NK-92 (cell line): ENCODE results near the gene ZCCHC4.
"Not testable (repeated sequence)": the region's sequence is repeated elsewhere in the genome, so short reads cannot be mapped to it uniquely, and the experiment has no call there.

ENCODE experiments used
- DNase-seq: peaks from one replicate; lab custom pipeline; 2025; ENCODE audit not compliant: unreplicated experiment; lab: John Stamatoyannopoulos, UW

The ZCCHC4 gene

DNA sequence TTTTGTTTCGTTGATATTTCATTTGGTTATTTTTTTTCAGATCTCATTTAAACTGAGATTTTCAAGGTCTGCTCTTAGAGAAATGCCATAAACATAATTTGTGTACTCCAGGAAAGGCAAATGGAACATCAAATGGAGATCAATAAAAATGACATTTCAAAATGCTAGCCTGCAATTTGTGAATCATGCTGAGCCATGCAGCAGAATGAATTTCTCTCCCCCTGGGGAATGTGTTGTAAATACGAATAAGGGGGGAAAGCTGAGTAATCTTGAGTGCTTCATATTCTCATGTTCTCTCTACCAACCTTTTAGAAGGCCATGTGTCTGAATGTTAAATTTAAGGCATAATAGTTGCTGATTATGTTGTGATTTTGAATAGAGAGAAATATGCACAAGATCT, 7.8 kb downstream of the ZCCHC4 start:
- DNase-seq = no peak

DNA sequence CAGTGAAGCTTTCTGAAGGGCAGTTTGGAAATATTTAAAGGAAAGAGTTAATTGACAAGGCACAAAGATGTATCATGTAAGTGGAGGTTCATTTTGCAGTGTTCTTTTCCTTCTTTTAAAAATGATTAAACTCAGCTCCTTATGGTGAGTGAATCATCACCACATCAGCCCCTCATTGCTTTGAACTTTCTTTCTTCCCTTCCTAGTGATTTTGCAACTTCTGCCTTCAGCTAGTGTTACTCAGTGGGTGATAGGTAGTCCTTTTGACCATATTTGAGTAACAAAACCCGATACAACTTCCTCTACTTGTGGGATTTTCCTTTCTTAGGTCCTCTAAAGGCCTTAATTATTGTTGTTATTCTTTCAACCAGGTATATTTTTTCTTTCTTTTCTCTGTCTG, 8.2 kb downstream of the ZCCHC4 start:
- no peak for DNase-seq

DNA sequence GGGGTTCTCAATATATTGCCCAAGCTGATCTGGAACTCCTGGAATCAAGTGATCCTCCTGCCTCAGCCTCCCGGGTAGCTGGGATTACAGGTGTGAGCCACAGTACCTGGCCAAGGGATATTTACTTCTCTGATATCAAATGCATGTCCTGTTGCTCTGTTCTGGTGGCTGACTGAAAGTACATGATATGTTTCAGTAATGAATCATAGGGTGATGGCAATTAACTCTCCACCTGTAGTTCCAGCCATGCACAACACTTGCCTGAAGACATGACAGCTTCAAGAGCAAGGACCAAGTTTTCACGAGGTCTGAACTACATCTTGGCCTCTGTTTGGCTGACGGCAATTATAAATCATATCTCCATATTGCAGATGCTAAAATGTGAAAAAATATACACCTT, 9.1 kb downstream of the ZCCHC4 start:
- no peak for DNase-seq

DNA sequence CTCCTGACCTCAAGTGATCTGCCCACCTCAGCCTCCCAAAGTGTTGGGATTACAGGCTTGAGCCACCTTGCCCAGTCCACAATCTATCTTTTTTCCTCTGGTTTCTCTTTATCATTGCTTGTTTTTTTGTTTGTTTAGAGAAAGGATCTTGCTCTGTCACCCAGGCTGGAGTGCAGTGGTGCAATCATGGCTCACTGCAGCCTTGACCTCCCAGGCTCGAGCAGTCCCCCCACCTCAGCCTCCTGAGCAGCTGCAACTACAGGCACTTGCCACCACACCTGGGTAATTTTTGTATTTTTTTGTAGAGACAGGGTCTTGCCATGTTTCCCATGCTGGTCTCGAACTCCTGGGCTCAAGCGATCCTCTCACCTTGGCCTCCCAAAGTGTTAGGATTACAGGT, 15.9 kb downstream of the ZCCHC4 start:
- DNase-seq = not testable (repeated sequence)

DNA sequence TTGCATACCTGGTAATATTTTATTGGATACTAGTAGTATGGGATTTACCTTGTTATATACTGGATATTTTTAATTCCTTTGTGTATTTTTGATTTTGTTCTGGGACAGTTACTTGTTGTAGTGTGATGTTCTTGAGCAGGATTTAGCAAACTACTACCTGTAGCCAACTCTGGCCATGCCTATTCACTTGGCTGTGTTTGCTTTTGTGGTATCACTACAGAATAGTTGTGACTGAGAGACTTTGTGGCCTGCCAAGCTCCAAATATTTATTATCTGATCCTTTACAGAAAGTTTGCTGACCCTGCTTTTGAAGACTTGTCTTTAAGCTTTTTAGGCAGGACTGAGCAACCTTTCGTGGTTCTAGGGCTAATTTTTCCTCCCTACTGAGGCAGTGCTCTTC, 17.8 kb downstream of the ZCCHC4 start:
- no peak for DNase-seq

DNA sequence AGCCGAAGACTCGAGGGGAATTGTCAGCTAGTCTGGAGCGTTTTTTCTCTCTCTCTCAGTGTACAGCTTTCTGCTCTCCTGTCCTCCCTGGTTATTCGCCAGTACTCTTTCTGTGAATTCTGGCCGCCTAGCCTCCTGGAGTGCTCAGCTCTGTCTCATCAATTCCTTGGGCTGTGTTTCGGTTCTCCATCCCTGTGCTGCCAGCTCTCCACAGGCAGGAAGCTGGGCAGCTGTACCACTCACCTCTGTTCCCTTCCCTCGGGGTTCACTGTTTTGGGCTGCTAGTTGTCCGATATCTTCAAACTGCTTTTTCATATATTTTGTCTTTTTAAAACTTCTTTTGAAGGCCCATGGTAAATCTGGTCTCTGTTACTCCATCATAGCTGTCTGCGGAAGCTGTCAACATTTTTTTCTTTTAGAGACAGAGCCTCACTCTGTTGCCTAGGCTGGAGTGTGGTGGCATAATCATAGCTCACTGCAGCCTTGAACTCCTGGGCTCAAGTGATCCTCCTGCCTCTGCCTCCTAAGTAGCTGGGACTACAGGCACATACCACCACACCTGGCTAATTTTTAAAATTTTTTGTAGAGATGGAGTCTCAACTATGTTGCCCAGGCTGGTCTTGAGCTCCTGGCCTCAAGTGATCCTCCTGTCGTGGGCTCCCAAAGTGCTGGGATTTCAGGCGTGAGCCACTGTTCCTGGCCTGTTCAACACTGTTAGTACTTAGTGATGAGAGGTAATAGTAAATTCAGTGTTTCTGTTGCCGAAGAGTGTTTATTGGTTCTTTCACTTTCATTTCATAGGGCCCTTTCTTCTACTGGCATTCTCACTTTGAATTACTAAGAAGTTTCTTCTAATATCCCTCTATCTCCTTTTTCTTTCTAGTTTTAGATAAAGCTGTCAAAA, 18.6 kb downstream of the ZCCHC4 start:
- no peak for DNase-seq

DNA sequence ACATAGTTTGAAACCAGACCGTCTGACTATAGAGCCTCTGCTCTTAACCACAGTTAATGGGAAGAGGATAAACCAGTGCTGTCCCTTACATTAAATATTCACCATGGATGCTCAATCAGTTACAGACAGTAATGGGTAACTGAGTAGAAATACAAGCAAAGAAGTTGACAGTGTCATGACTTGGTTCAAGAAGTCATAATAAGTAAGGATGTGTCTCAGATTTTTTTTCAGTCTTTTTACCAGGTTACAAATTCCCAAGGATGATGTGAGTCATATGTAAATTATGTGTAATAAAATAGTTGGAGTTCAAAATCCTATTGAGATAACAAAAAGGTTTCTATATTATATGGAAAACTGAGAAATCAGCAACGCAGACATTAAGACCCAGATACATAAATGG, 31.1 kb downstream of the ZCCHC4 start:
- no peak for DNase-seq

DNA sequence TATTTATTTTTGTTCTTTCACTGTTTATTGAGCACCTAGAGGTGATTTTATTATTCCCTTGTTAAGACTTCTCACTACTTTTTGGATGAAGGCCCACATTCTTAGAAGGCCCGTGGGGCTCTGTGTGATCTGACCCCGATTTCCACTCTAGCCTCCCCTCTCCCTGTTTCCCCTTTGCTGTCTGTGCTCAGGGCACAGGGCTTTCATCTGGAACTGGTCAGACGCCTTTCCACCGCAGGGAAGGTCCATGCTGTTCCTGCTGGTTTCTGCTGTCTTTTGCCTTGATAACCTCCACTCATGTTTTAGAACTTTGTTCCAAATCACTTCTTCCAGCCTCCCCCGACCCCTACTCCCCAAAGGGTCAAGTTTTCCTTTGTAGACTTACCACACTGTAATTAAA, 33.2 kb downstream of the ZCCHC4 start:
- no peak for DNase-seq

DNA sequence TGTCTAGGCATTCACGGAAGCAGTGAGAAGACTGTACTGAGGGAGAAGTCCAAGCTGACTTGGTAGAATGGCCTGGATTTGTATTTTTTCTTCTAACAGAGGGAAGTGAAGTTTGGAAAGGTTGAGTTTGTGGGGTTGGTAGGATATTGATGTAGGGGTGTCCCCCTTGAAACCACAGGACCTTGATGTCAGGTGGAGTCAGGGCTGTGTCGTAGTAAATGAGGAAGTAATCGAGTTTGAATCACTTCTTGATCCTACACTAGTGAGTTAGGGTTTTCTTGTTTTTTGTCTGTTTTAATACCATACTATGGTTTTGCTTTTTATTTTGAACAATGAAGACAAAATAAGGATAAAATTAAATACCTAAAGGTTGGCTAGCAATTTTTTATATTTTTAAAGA, 34.3 kb downstream of the ZCCHC4 start:
- no peak for DNase-seq

DNA sequence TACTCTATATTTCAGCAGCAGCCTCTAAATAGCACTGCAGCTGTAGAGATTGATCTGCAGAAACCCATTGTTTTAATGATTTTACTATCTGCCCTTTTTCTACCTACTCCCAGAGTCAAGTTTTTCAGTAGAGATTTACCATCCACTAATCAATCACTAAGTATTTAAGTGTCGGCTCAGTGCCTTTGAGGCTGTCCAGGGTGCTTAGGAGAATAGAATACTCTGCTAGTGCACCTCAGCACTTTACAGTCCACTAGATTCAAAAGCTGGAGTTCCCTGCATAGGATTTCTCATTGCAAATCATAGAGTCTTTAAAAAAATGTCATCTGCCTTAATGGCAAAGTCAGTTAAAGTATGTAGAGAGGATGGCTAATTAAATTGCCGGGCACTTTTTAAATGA, 34.9 kb downstream of the ZCCHC4 start:
- no peak for DNase-seq

DNA sequence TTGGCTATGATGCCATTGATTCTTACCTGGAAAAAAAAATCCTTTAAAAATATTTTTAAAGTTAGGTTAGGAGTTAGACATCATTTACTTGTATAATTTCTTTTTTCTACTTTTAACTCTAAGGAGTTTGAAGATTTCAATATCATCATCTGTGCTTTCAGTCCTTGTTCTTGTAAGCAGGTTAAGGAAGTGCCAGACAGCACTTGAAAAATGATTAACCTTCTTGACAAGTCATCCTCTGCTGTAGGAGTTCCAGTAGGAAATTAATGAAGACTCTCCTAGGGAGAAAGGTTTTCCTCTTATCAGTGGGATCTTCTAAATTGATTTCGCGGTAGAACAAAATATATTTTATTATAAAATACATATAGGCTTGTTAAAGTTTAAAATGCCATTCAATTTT, 35.4 kb downstream of the ZCCHC4 start:
- no peak for DNase-seq

DNA sequence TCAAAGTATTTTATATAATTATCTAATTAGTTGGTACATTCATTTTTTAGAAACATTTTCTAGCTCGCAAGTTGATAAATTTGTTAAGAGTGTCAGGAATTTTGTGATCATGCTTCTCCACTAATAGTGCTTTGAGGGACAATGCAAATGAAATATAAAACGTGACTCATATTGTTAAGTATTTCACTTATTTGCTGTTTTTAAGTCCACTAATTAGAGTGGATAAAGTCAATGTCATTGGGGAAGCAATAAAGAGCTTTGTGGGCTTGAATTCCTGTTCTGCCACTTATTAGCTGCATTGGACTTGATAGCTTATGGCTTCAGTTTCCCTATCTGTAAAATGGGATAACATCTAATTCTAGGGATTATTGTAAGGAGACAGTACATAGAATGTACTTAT, 38.0 kb downstream of the ZCCHC4 start:
- no peak for DNase-seq

DNA sequence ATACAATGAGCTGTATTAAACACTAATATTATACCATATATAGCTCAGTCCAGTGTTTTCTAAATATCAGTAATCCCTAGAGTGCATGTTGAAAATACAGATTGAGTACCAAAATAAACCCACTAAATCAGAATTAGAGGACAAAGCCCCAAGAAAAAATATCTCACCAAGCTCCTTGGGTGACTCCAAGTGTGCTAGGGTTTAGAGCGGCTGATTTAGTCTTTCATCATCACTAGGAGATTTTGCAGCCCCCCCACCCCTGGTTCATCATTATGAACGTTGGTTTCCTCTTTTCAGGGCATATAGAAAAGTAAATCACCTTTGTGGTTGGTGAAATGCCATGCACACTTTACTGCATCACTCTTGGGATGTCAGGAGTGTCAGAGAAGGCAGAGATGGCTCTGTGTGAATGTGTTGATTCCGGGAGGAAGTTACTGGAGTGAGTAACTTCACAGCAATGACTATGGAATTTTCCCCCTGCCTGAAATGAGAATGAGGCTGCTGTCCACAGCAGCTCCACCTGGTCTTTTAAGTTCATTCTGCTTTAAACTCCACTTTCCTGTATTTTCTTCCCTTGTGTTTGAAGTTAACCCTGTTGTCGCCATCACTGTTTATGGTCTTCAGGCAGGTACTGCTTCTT, 39.3 kb downstream of the ZCCHC4 start:
- no peak for DNase-seq

DNA sequence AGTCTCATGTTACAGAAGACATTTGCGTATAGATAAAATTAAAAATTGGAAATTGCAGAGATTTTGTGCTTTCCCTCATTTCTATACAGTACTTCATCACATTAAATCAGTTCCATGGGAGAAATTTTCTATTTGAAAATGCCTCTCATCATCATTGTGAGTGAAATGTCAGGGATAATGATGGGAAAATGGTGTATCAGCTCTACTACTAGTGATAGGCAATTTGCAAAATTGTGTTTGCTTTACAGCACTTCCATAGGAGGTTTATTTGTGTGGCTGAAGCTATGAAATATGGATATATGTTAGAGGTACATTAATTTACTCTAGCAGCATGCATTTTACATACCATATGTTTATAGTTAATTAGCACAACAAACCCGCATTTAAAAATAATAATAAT, 43.5 kb downstream of the ZCCHC4 start:
- no peak for DNase-seq

DNA sequence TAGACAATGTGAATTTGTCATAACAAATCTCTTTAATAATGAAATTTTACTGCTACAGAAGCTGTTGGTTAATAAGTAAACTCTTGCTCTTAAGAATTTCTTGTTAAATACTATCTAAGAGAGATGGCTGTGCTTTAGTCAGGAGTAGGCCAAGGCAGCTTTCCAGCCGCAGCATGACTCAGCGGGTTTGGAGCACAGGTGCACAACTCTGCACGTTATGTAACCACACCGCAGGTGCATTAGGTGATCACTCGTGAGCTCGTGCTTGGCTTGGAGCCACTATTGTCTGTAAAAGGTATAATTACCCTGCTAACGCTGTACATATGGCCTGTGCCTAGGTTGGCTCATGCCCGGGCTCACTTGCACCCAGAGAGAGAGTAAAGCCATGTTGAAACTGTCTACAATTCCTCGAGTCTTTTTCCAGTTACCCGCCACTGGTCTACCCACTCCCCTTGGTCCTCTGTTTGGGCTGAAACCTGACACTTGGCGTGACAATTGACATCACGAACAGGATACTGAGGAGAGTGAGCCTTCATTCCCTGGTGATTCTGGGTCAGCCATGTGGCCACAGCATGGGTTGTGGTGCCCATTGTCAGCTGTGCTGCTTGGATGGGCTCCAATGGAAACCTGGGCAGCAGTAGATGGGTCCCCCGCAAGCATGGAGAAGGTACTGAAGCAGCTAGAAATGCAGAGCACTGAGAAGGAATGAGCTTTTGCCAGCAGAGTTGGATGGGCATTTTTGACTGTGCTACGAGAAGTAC, 46.1 kb downstream of the ZCCHC4 start:
- no peak for DNase-seq

DNA sequence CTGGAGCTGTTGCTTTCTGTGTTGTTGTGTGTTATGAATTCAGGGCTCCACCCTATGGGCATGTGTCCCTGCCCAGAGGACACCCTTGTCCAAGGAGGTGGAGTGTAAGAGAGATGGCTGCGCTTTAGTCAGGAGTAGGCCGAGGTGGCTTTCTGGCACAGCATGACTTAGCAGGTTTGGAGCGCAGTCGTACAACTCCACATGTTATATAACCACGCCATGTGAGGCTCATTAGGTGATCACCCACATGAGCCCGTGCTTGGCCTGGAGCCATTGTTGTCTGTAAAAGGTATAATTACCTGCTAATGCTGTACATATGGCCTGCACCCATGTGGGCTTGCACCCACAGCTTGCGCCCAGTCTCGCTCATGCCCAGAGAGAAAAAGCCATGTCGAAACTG, 48.7 kb downstream of the ZCCHC4 start:
- no peak for DNase-seq

DNA sequence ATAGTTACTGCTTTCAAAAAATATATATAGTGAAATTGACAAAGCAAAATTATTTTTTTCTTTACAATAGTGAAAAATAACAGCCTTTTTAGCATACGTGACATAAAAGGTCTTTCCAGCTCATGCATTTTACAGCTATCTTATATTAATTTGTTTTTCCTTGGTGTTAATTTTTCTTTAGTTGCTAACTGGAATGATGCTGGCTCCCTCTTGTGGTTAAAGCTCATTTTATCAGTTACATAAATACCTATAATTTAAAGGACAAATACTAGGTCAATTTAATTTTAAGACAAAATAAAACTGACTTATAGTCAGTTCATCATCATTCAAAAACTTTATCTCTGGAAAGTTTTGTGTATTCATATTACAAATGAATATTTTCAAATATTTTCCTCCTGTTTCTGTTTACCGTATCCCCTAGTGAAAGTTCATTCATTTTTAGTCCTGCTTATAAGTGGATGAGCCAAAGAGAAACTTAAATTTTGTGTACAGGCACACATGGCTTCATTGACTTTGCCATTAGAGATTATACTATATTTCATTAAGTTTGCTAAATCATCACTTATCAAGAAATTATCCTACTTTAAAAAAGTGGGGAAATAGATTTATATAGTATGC, 54.5 kb downstream of the ZCCHC4 start:
- DNase-seq = no peak

DNA sequence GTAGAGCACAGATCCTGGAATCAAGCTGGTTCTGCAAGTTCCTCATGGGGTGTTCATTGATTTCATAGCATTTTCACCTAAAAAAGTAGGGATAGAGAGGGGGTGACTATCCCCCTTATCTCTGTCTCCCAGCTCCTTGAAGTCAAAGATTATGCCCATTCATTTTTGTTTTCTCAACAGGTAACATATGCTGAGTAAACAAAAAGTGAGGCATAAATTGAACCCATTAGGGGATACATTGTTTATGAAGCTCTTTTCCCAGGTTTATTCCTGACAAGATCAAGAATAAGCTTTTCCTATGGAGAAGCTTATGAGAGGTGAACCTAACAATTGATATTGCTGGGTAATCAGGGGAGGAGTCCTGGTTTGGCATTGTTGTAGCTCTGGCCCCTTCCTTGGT, 55.3 kb downstream of the ZCCHC4 start:
- DNase-seq = no peak

DNA sequence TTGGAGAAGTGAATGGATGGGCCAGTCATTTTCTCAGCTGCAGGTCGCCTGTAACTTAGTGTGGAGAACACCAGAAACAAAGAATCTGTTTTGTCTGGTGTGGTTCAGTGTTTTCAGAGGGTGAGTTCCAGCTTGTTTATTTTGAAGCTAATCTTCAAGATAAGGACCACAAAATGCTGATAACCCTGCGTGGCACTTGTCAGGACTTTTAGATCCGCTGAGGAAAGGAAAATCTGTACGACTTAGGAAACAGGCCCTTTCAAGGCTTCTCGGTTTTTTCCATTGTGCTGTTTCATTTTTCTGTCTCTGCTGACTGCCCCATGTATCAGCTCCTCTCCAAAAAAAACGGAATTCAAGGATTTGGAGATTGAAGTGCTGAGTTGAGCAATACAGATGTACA, 55.7 kb downstream of the ZCCHC4 start:
- DNase-seq = no peak

DNA sequence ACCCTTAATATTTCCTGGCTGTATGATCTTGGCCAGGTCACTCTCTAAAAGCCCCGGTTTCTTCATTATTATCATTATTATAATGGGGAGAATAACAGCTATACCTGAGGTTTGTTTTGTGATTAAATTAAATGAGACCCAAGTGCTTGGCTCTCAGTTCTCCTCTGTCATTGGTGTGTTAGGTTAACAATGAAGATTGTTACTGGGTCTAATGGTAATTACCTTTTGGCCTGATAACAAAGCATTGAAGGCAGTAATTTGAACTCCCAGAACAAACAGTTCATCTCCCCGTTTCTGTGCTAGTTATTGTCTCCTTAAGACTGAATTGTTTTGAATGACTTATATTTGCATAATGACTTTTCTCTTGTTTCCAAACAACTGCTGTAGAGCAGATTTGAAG, 57.7 kb downstream of the ZCCHC4 start:
- DNase-seq = no peak

DNA sequence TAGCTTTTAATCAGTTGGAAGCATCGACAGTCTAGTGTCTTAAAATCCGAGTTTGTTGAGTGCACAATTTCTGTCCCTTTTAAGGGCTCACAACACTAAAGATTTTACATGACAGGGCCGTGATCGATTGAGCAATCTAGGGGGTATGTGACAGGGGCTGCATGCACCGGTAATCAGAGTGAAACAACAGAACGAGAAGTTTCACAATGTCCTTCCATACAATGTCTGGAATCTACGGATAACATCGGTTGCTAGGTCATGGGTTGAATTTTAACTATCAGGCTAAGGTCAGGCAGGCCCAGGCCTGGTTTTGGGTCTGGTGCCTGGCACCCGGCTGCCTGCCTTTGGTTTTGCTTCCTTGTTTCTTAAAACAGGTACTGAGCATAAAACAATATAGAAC, 60.0 kb downstream of the ZCCHC4 start:
- DNase-seq = not testable (repeated sequence)
